ENCODE measurements around the gene NDUFV3.

DNA sequence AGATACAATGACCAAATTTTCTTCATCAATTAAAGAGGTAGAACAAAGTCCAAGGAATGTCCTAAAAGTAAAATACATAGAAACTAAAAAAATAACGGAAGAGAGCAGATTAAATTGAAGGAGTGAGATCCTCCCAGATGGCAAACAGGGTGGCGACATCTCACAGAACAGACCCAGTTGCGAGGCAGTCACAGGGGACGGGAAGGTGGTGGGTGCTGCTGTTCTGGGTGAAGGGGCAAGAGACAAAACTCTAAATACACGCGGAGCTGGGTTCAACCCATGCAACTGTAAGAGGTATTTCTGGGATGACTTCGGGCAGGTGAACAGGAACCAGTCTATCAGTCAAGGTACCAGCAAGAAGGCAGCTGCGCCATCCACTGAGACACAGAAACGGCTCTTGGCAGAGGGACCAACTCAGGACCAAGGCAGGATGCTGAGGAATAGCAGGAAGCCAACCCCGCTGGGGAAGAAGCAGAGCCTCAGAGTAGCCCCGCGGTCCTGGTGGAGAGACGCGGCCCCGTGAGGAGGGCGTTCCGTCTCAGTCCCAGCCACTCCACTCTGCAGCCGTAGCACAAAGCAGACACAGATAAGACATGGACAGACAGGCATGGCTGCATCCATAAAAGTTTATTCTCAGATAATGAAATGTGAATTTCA is 45.9 kb upstream of the NDUFV3 start:
- TF ChIP-seq, protein P1, sequence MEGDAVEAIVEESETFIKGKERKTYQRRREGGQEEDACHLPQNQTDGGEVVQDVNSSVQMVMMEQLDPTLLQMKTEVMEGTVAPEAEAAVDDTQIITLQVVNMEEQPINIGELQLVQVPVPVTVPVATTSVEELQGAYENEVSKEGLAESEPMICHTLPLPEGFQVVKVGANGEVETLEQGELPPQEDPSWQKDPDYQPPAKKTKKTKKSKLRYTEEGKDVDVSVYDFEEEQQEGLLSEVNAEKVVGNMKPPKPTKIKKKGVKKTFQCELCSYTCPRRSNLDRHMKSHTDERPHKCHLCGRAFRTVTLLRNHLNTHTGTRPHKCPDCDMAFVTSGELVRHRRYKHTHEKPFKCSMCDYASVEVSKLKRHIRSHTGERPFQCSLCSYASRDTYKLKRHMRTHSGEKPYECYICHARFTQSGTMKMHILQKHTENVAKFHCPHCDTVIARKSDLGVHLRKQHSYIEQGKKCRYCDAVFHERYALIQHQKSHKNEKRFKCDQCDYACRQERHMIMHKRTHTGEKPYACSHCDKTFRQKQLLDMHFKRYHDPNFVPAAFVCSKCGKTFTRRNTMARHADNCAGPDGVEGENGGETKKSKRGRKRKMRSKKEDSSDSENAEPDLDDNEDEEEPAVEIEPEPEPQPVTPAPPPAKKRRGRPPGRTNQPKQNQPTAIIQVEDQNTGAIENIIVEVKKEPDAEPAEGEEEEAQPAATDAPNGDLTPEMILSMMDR (IDR thresholded peaks at IDR 0.05; ENCODE audit: low read depth, low read length, poor library complexity, severe bottlenecking): no peak
- no peak for TF ChIP-seq EZH2phosphoT487 (IDR thresholded peaks at IDR 0.05; ENCODE audit: borderline replicate concordance, low read length)
